ENCODE measurements around the gene FNDC11. TPM values are rescaled to one million over a fixed set of nuclear protein-coding genes. Genes with fewer than 3 reads are reported as not detected.
"Not testable (repeated sequence)": the region's sequence is repeated elsewhere in the genome, so short reads cannot be mapped to it uniquely, and the experiment has no call there.

FNDC11 gene
- total RNA-seq, 2 experiments from 2014 or later = 0.41 to 3.0 TPM

GRCh38 chr20:63508072-63508768, 45.7 kb upstream of the FNDC11 start:
- H3K79me2 ChIP-seq (ENCODE audit: insufficient read depth, low read depth, low read length) = no peaks in the 10 kb centered on the region
- ChIA-PET POLR2A (interaction anchor here (0.7 kb wide), 1 partner anchor 65 kb away, joined by 6 read pairs; no protein-coding TSS in a partner anchor), CTCF (ENCODE audit: unreplicated experiment) (no interaction called here)
- DNase-seq (ENCODE audit: low spot score) = no peak
- H3K4me2 ChIP-seq (ENCODE audit: low read length) = peak overlapping the region; percentile 36
- intact Hi-C loops (cut with micrococcal nuclease; ENCODE audit: unreplicated experiment) = no loop called here
- H3K9me3 ChIP-seq (ENCODE audit: low read length) = no peaks in the 10 kb centered on the region
- no peak overlapping the region for H3K4me3 ChIP-seq (ENCODE audit: low read depth, low read length, poor library complexity, severe bottlenecking)
- no TSS peak for BruUV-seq (replicated peaks)
- no peak overlapping the region for H2AFZ ChIP-seq (ENCODE audit: low read length)
- no peak overlapping the region for H3K27ac ChIP-seq (ENCODE audit: low read depth, low read length, poor library complexity, severe bottlenecking)
- H4K20me1 ChIP-seq (ENCODE audit: insufficient read depth, low read length) = no peaks in the 10 kb centered on the region
- H3K4me1 ChIP-seq (ENCODE audit: insufficient read depth, low read length, poor library complexity, severe bottlenecking) = peaks cover 7% of the 10 kb centered on the region
- no peaks in the 10 kb centered on the region for H3K9me2 ChIP-seq (ENCODE audit: insufficient read depth, low read length)
- H3K36me3 ChIP-seq (ENCODE audit: insufficient read depth, low read length) = no peaks in the 10 kb centered on the region
- no peak for TF ChIP-seq EZH2phosphoT487 (IDR thresholded peaks at IDR 0.05; ENCODE audit: borderline replicate concordance, low read depth, low read length)
- no peak for TF ChIP-seq CTCF (conservative IDR thresholded peaks at IDR 0.05; ENCODE audit: low read length)

GRCh38 chr20:63509088-63509564, 44.8 kb upstream of the FNDC11 start:
- ChIA-PET POLR2A (interaction anchor here (0.7 kb wide), 2 partner anchors 37 to 64 kb away, joined by 4 to 6 read pairs; no protein-coding TSS in a partner anchor), CTCF (ENCODE audit: unreplicated experiment) (no interaction called here)
- TF ChIP-seq CTCF (conservative IDR thresholded peaks at IDR 0.05; ENCODE audit: low read length) = no peak
- TF ChIP-seq EZH2phosphoT487 (IDR thresholded peaks at IDR 0.05; ENCODE audit: borderline replicate concordance, low read depth, low read length) = no peak
- H4K20me1 ChIP-seq (ENCODE audit: insufficient read depth, low read length) = no peaks in the 10 kb centered on the region
- DNase-seq (ENCODE audit: low spot score) = no peak
- no peaks in the 10 kb centered on the region for H3K9me3 ChIP-seq (ENCODE audit: low read length)
- H3K4me1 ChIP-seq (ENCODE audit: insufficient read depth, low read length, poor library complexity, severe bottlenecking) = peaks cover 7% of the 10 kb centered on the region
- no TSS peak for BruUV-seq (replicated peaks)
- H3K27ac ChIP-seq (ENCODE audit: low read depth, low read length, poor library complexity, severe bottlenecking) = no peak overlapping the region
- H3K4me2 ChIP-seq (ENCODE audit: low read length) = no peak overlapping the region
- intact Hi-C loops (cut with micrococcal nuclease; ENCODE audit: unreplicated experiment) = no loop called here
- no peak overlapping the region for H3K4me3 ChIP-seq (ENCODE audit: low read depth, low read length, poor library complexity, severe bottlenecking)
- no peaks in the 10 kb centered on the region for H3K9me2 ChIP-seq (ENCODE audit: insufficient read depth, low read length)
- no peaks in the 10 kb centered on the region for H3K79me2 ChIP-seq (ENCODE audit: insufficient read depth, low read depth, low read length)
- H2AFZ ChIP-seq (ENCODE audit: low read length) = no peak overlapping the region
- H3K36me3 ChIP-seq (ENCODE audit: insufficient read depth, low read length) = no peaks in the 10 kb centered on the region

GRCh38 chr20:63513207-63513606, 40.8 kb upstream of the FNDC11 start:
- H3K9me2 ChIP-seq (ENCODE audit: insufficient read depth, low read length) = no peaks in the 10 kb centered on the region
- H2AFZ ChIP-seq (ENCODE audit: low read length) = no peak overlapping the region
- H3K79me2 ChIP-seq (ENCODE audit: insufficient read depth, low read depth, low read length) = no peaks in the 10 kb centered on the region
- POLR2A ChIA-PET = no interaction called here
- H3K4me3 ChIP-seq (ENCODE audit: low read depth, low read length, poor library complexity, severe bottlenecking) = no peak overlapping the region
- CTCF ChIA-PET (ENCODE audit: unreplicated experiment) = no interaction called here
- no peaks in the 10 kb centered on the region for H3K9me3 ChIP-seq (ENCODE audit: low read length)
- no peak for DNase-seq (ENCODE audit: low spot score)
- no peaks in the 10 kb centered on the region for H3K36me3 ChIP-seq (ENCODE audit: insufficient read depth, low read length)
- no TSS peak for BruUV-seq (replicated peaks)
- no peak for TF ChIP-seq CTCF (conservative IDR thresholded peaks at IDR 0.05; ENCODE audit: low read length)
- no peak for TF ChIP-seq EZH2phosphoT487 (IDR thresholded peaks at IDR 0.05; ENCODE audit: borderline replicate concordance, low read depth, low read length)
- no peak overlapping the region for H3K4me2 ChIP-seq (ENCODE audit: low read length)
- peaks cover 5% of the 10 kb centered on the region for H3K4me1 ChIP-seq (ENCODE audit: insufficient read depth, low read length, poor library complexity, severe bottlenecking)
- intact Hi-C loops (cut with micrococcal nuclease; ENCODE audit: unreplicated experiment) = no loop called here
- H4K20me1 ChIP-seq (ENCODE audit: insufficient read depth, low read length) = no peaks in the 10 kb centered on the region
- no peak overlapping the region for H3K27ac ChIP-seq (ENCODE audit: low read depth, low read length, poor library complexity, severe bottlenecking)

- H4K20me1 ChIP-seq (ENCODE audit: insufficient read depth, low read length); POLR2A ChIA-PET; intact Hi-C loops (cut with micrococcal nuclease; ENCODE audit: unreplicated experiment); BruUV-seq (replicated peaks); DNase-seq (ENCODE audit: low spot score); CTCF ChIA-PET (ENCODE audit: unreplicated experiment); H3K9me2 ChIP-seq (ENCODE audit: insufficient read depth, low read length); H3K36me3 ChIP-seq (ENCODE audit: insufficient read depth, low read length); H3K9me3 ChIP-seq (ENCODE audit: low read length); H3K4me1 ChIP-seq (ENCODE audit: insufficient read depth, low read length, poor library complexity, severe bottlenecking); H3K4me3 ChIP-seq (ENCODE audit: low read depth, low read length, poor library complexity, severe bottlenecking); H3K79me2 ChIP-seq (ENCODE audit: insufficient read depth, low read depth, low read length); H3K27ac ChIP-seq (ENCODE audit: low read depth, low read length, poor library complexity, severe bottlenecking); H3K4me2 ChIP-seq (ENCODE audit: low read length); H2AFZ ChIP-seq (ENCODE audit: low read length): not testable (repeated sequence)
Observed at GRCh38 chr20:63514520-63514919, 39.4 kb upstream of the FNDC11 start.
